ENCODE data around the gene BARD1.

The BARD1 gene

DNA sequence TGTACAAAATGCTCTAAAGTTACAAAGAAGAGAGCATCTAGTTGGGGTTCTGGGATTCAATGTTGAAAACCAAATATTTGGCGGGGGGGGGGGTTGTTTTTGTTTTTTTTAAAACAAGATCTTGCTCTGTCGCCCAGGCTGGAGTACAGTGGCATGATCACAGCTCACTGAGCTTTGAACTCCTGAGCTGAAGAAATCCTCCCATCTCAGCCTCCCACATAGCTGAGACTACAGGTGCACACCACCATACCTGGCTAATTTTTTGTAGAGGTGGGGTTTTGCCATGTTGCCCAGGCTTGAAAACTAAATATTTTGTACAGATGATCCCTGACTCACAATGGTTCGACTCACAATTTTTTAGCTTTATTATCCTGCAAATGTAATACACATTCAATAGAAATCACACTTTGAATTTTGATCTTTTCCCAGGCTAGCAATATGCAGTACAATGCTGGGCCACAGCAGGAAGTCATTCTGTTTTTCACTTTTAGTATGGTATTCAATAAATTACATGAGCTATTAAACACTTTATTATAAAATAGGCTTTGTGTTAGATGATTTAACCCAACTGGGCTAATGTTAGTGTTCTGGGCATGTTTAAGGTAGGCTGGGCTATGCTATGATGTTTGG is 7.6 kb downstream of the BARD1 start:
- no peak overlapping the region for H3K4me2 ChIP-seq (ENCODE audit: low read length)
- H2AFZ ChIP-seq (ENCODE audit: insufficient read depth, low read length, poor library complexity): no peak overlapping the region
- no peaks in the 10 kb centered on the region for H3K36me3 ChIP-seq (ENCODE audit: control insufficient read depth in 1 of 2, insufficient read depth in 2 of 2, low read length in 2 of 2)
- H3K9ac ChIP-seq (ENCODE audit: low read length): no peak overlapping the region
- no peaks in the 10 kb centered on the region for H3K79me1 ChIP-seq (ENCODE audit: low read length)
- H3K14ac ChIP-seq (ENCODE audit: low read length): no peak overlapping the region
- no peak overlapping the region for H2AK5ac ChIP-seq (ENCODE audit: low read length)
- H3K18ac ChIP-seq (ENCODE audit: low read length): no peak overlapping the region
- no peak overlapping the region for H4K91ac ChIP-seq (ENCODE audit: low read depth, low read length)
- H4K12ac ChIP-seq (ENCODE audit: low read depth, low read length): no peak overlapping the region
- peaks cover 1% of the 10 kb centered on the region for H3K79me2 ChIP-seq (ENCODE audit: control insufficient read depth, insufficient read depth, low read length, poor library complexity)
- no peak for DNase-seq
- H3K23ac ChIP-seq (ENCODE audit: low read length): no peak overlapping the region
- peak overlapping the region; percentile 6 for H3K4ac ChIP-seq (ENCODE audit: low read depth, low read length)
- H4K8ac ChIP-seq (ENCODE audit: low read depth, low read length): no peak overlapping the region
- WGBS (ENCODE audit: extremely low coverage, insufficient coverage, insufficient read length): no CpG with 5 or more reads among the region's 3 CpGs
- H3K4me3 ChIP-seq (ENCODE audit: low read depth, low read length): no peak overlapping the region
- no peak overlapping the region for H2BK12ac ChIP-seq (ENCODE audit: low read length)
- no peak overlapping the region for H3K27ac ChIP-seq (ENCODE audit: low read depth, low read length)
- H3K4me1 ChIP-seq (ENCODE audit: control insufficient read depth in 1 of 2, insufficient read depth in 2 of 2, low read length in 2 of 2): peaks cover 0 to 3% of the 10 kb centered on the region in 2 experiments
- no peaks in the 10 kb centered on the region for H3K27me3 ChIP-seq (ENCODE audit: insufficient read depth, low read length)
- no peaks in the 10 kb centered on the region for H3K9me3 ChIP-seq (ENCODE audit: insufficient read depth, low read depth, low read length)
- no peak overlapping the region for H2BK120ac ChIP-seq (ENCODE audit: insufficient read depth, low read length, poor library complexity)
- H2BK5ac ChIP-seq (ENCODE audit: low read depth, low read length, poor library complexity): no peak overlapping the region

DNA sequence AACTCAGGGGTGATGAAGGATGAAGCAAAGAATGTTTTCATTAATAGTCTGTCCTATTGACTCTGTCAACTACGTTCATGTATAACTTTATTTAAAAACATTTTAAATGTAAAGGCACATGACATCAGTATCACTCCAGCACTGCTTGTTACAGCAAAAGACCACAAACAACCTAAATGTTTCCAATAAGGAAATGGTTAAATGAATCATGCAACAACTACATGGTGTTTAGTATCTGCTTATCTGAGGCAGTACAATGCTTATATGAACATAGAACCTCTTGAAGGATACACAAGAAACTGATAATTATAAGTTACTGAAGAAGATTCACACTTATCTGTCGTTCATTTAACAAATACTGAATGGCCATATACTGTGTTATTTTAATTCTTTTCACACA is 8.4 kb downstream of the BARD1 start:
- Histone ChIP-seq H3K9me3 (ENCODE audit: insufficient read depth, low read depth, low read length) (no peaks in the 10 kb centered on the region), H3K18ac (ENCODE audit: low read length) (no peak overlapping the region), H2BK120ac (ENCODE audit: insufficient read depth, low read length, poor library complexity) (no peak overlapping the region), H3K36me3 (ENCODE audit: control insufficient read depth in 1 of 2, insufficient read depth in 2 of 2, low read length in 2 of 2) (no peaks in the 10 kb centered on the region), H3K4me3 (ENCODE audit: low read depth, low read length) (no peak overlapping the region), H3K79me2 (ENCODE audit: control insufficient read depth, insufficient read depth, low read length, poor library complexity) (peaks cover 1% of the 10 kb centered on the region), H3K23ac (ENCODE audit: low read length) (no peak overlapping the region), H2BK5ac (ENCODE audit: low read depth, low read length, poor library complexity) (no peak overlapping the region), H3K27ac (ENCODE audit: low read depth, low read length) (no peak overlapping the region), H2BK12ac (ENCODE audit: low read length) (no peak overlapping the region), H3K14ac (ENCODE audit: low read length) (no peak overlapping the region), H4K12ac (ENCODE audit: low read depth, low read length) (no peak overlapping the region), H3K4me1 (ENCODE audit: control insufficient read depth in 1 of 2, insufficient read depth in 2 of 2, low read length in 2 of 2) (peaks cover 0 to 2% of the 10 kb centered on the region in 2 experiments), H4K91ac (ENCODE audit: low read depth, low read length) (no peak overlapping the region), H2AFZ (ENCODE audit: insufficient read depth, low read length, poor library complexity) (no peak overlapping the region), H4K8ac (ENCODE audit: low read depth, low read length) (no peak overlapping the region), H3K4me2 (ENCODE audit: low read length) (no peak overlapping the region), H3K27me3 (ENCODE audit: insufficient read depth, low read length) (no peaks in the 10 kb centered on the region), H2AK5ac (ENCODE audit: low read length) (no peak overlapping the region), H3K4ac (ENCODE audit: low read depth, low read length) (no peak overlapping the region), H3K79me1 (ENCODE audit: low read length) (no peaks in the 10 kb centered on the region), H3K9ac (ENCODE audit: low read length) (no peak overlapping the region)
- WGBS (ENCODE audit: extremely low coverage, insufficient coverage, insufficient read length): no CpG with 5 or more reads among the region's 2 CpGs
- DNase-seq: no peak

DNA sequence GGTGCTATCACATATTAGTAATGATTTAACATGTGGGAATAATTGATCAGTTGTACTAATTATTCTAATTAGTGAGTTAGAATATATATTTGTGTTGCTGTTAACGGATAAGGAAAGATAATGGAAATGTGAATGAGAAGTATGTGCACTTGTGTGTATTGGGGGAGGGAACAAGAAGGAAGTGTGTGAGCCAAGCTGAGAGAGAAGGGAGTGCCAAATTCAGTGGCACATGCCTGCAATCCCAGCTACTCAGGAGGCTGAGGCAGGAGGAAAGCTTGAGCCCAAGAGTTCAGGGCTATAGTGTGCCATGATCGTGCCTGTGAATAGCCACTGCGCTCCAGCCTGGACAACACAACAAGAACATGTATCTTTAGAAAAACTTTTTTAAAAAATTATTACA is 9.3 kb downstream of the BARD1 start:
- H3K27me3 ChIP-seq (ENCODE audit: insufficient read depth, low read length): no peaks in the 10 kb centered on the region
- no peak overlapping the region for H3K27ac ChIP-seq (ENCODE audit: low read depth, low read length)
- DNase-seq: no peak
- no peak overlapping the region for H3K9ac ChIP-seq (ENCODE audit: low read length)
- no peak overlapping the region for H3K4me3 ChIP-seq (ENCODE audit: low read depth, low read length)
- no peak overlapping the region for H2BK120ac ChIP-seq (ENCODE audit: insufficient read depth, low read length, poor library complexity)
- no peak overlapping the region for H3K4me2 ChIP-seq (ENCODE audit: low read length)
- H3K79me2 ChIP-seq (ENCODE audit: control insufficient read depth, insufficient read depth, low read length, poor library complexity): no peaks in the 10 kb centered on the region
- H3K9me3 ChIP-seq (ENCODE audit: insufficient read depth, low read depth, low read length): no peaks in the 10 kb centered on the region
- H2AK5ac ChIP-seq (ENCODE audit: low read length): no peak overlapping the region
- no peaks in the 10 kb centered on the region for H3K36me3 ChIP-seq (ENCODE audit: control insufficient read depth in 1 of 2, insufficient read depth in 2 of 2, low read length in 2 of 2)
- WGBS (ENCODE audit: extremely low coverage, insufficient coverage, insufficient read length): 100% methylated on average over 1 of the region's 3 CpGs
- H2BK5ac ChIP-seq (ENCODE audit: low read depth, low read length, poor library complexity): no peak overlapping the region
- no peak overlapping the region for H4K12ac ChIP-seq (ENCODE audit: low read depth, low read length)
- H3K4me1 ChIP-seq (ENCODE audit: control insufficient read depth in 1 of 2, insufficient read depth in 2 of 2, low read length in 2 of 2): no peaks in the 10 kb centered on the region
- H3K4ac ChIP-seq (ENCODE audit: low read depth, low read length): peak overlapping the region; percentile 12
- H3K18ac ChIP-seq (ENCODE audit: low read length): peak overlapping the region; percentile 46
- H2BK12ac ChIP-seq (ENCODE audit: low read length): no peak overlapping the region
- H3K14ac ChIP-seq (ENCODE audit: low read length): no peak overlapping the region
- no peak overlapping the region for H4K91ac ChIP-seq (ENCODE audit: low read depth, low read length)
- no peak overlapping the region for H3K23ac ChIP-seq (ENCODE audit: low read length)
- no peaks in the 10 kb centered on the region for H3K79me1 ChIP-seq (ENCODE audit: low read length)
- H2AFZ ChIP-seq (ENCODE audit: insufficient read depth, low read length, poor library complexity): no peak overlapping the region
- H4K8ac ChIP-seq (ENCODE audit: low read depth, low read length): no peak overlapping the region

DNA sequence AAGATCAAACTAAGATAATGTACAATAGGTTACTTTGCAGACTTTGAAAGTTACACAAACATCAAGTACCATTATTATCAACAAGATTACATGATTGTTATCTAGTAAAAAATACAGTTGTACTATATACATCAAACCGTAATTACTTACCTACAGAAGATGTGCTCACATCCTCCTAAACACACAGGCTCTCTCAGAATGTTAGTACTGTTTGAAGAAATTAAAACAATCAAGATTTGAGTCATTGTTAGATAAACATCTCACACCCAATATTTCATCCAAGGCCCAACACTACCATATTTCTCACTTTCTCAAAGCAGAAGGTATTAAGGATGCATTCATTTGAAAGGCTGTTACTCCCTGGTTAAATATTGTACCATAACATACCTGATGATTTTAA is 12.6 kb downstream of the BARD1 start:
- WGBS (ENCODE audit: extremely low coverage, insufficient coverage, insufficient read length): no CpG with 5 or more reads among the region's 1 CpG
- H3K4me2 ChIP-seq (ENCODE audit: low read length): no peak overlapping the region
- no peak overlapping the region for H2BK5ac ChIP-seq (ENCODE audit: low read depth, low read length, poor library complexity)
- no peak overlapping the region for H4K91ac ChIP-seq (ENCODE audit: low read depth, low read length)
- H3K9ac ChIP-seq (ENCODE audit: low read length): no peak overlapping the region
- no peak overlapping the region for H2AFZ ChIP-seq (ENCODE audit: insufficient read depth, low read length, poor library complexity)
- H3K27me3 ChIP-seq (ENCODE audit: insufficient read depth, low read length): no peaks in the 10 kb centered on the region
- H2BK12ac ChIP-seq (ENCODE audit: low read length): no peak overlapping the region
- no peak overlapping the region for H3K18ac ChIP-seq (ENCODE audit: low read length)
- no peak overlapping the region for H2AK5ac ChIP-seq (ENCODE audit: low read length)
- H2BK120ac ChIP-seq (ENCODE audit: insufficient read depth, low read length, poor library complexity): no peak overlapping the region
- no peaks in the 10 kb centered on the region for H3K4me1 ChIP-seq (ENCODE audit: control insufficient read depth in 1 of 2, insufficient read depth in 2 of 2, low read length in 2 of 2)
- no peak overlapping the region for H4K12ac ChIP-seq (ENCODE audit: low read depth, low read length)
- H3K14ac ChIP-seq (ENCODE audit: low read length): no peak overlapping the region
- H3K4me3 ChIP-seq (ENCODE audit: low read depth, low read length): no peak overlapping the region
- no peaks in the 10 kb centered on the region for H3K79me2 ChIP-seq (ENCODE audit: control insufficient read depth, insufficient read depth, low read length, poor library complexity)
- no peak overlapping the region for H4K8ac ChIP-seq (ENCODE audit: low read depth, low read length)
- H3K27ac ChIP-seq (ENCODE audit: low read depth, low read length): no peak overlapping the region
- H3K23ac ChIP-seq (ENCODE audit: low read length): no peak overlapping the region
- H3K9me3 ChIP-seq (ENCODE audit: insufficient read depth, low read depth, low read length): peaks cover 2% of the 10 kb centered on the region
- no peak for DNase-seq
- H3K4ac ChIP-seq (ENCODE audit: low read depth, low read length): no peak overlapping the region
- peaks cover 2 to 3% of the 10 kb centered on the region in 2 experiments for H3K36me3 ChIP-seq (ENCODE audit: control insufficient read depth in 1 of 2, insufficient read depth in 2 of 2, low read length in 2 of 2)
- H3K79me1 ChIP-seq (ENCODE audit: low read length): no peaks in the 10 kb centered on the region
